ENCODE results near the gene DSN1. TPM values are rescaled to one million over a fixed set of nuclear protein-coding genes. Genes with fewer than 3 reads are reported as not detected.

The DSN1 gene
- total RNA-seq, 4 donors from 2014 or later = 6.9 to 13.0 (median 9.7) TPM

- intact Hi-C loops (cut with DNase I) = no loop called here
- H3K9me3 ChIP-seq = no peaks in the 10 kb centered on the region
- H3K4me3 ChIP-seq = no peak overlapping the region
- H3K27ac ChIP-seq = no peak overlapping the region
- H3K4me1 ChIP-seq = peaks cover 0 to 7% (median 0%) of the 10 kb centered on the region in 3 donors
- 44 to 60% methylated on average over 3 of the region's 3 CpGs for WGBS, 2 donors
- no peak for DNase-seq
- H3K36me3 ChIP-seq = peaks cover 26 to 97% (median 35%) of the 10 kb centered on the region in 3 donors
- no peaks in the 10 kb centered on the region for H3K27me3 ChIP-seq
- TF ChIP-seq POLR2A (IDR thresholded peaks at IDR 0.05) (no peak), CTCF (IDR thresholded peaks at IDR 0.05) (peak in 3 of 6 experiments; percentile 5 to 24 (median 12))
Observed at GRCh38 chr20:36792422-36792821, 18.9 kb upstream of the DSN1 start.

GRCh38 chr20:36791862-36792261 is 18.3 kb upstream of the DSN1 start:
- intact Hi-C loops (cut with DNase I) = no loop called here
- Histone ChIP-seq H3K4me1 (peaks cover 0 to 7% (median 0%) of the 10 kb centered on the region in 3 donors), H3K27ac (no peak overlapping the region), H3K9me3 (no peaks in the 10 kb centered on the region), H3K4me3 (no peak overlapping the region), H3K36me3 (peaks cover 20 to 97% (median 30%) of the 10 kb centered on the region in 3 donors), H3K27me3 (no peaks in the 10 kb centered on the region)
- no peak for TF ChIP-seq CTCF (IDR thresholded peaks at IDR 0.05)
- TF ChIP-seq POLR2A (IDR thresholded peaks at IDR 0.05) = no peak
- DNase-seq = no peak
- 89 to 91% methylated on average over 5 of the region's 5 CpGs for WGBS, 2 donors

GRCh38 chr20:36786663-36787062 is 13.1 kb upstream of the DSN1 start:
- intact Hi-C loops (cut with DNase I) = no loop called here
- H3K36me3 ChIP-seq = peaks cover 14 to 88% (median 27%) of the 10 kb centered on the region in 3 donors
- H3K4me1 ChIP-seq = no peaks in the 10 kb centered on the region
- WGBS, 2 donors = 76 to 83% methylated on average over 5 of the region's 5 CpGs
- H3K9me3 ChIP-seq = no peaks in the 10 kb centered on the region
- no peak for DNase-seq
- TF ChIP-seq CTCF (IDR thresholded peaks at IDR 0.05) = no peak
- no peak for TF ChIP-seq POLR2A (IDR thresholded peaks at IDR 0.05)
- H3K4me3 ChIP-seq = no peak overlapping the region
- no peaks in the 10 kb centered on the region for H3K27me3 ChIP-seq
- no peak overlapping the region for H3K27ac ChIP-seq

GRCh38 chr20:36786246-36786645 is 12.7 kb upstream of the DSN1 start:
- intact Hi-C loops (cut with DNase I) = no loop called here
- Histone ChIP-seq H3K27ac (no peak overlapping the region), H3K9me3 (no peaks in the 10 kb centered on the region), H3K36me3 (peaks cover 14 to 88% (median 23%) of the 10 kb centered on the region in 3 donors), H3K27me3 (no peaks in the 10 kb centered on the region), H3K4me3 (no peak overlapping the region), H3K4me1 (no peaks in the 10 kb centered on the region)
- TF ChIP-seq POLR2A (IDR thresholded peaks at IDR 0.05) (no peak), CTCF (IDR thresholded peaks at IDR 0.05) (no peak)
- DNase-seq = no peak
- 82 to 100% methylated on average over 3 to 4 of the region's 13 CpGs for WGBS, 2 donors

GRCh38 chr20:36785308-36785707 is 11.7 kb upstream of the DSN1 start:
- no peak for DNase-seq
- peaks cover 14 to 83% (median 23%) of the 10 kb centered on the region in 3 donors for H3K36me3 ChIP-seq
- H3K4me3 ChIP-seq = no peak overlapping the region
- intact Hi-C loops (cut with DNase I) = no loop called here
- H3K27me3 ChIP-seq = no peaks in the 10 kb centered on the region
- no peaks in the 10 kb centered on the region for H3K9me3 ChIP-seq
- H3K27ac ChIP-seq = no peak overlapping the region
- 78 to 85% methylated on average over 2 of the region's 2 CpGs for WGBS, 2 donors
- no peaks in the 10 kb centered on the region for H3K4me1 ChIP-seq
- no peak for TF ChIP-seq POLR2A (IDR thresholded peaks at IDR 0.05)
- TF ChIP-seq CTCF (IDR thresholded peaks at IDR 0.05) = no peak
